Measurements from ENCODE around the gene ITPR1.

Gene ITPR1

DNA sequence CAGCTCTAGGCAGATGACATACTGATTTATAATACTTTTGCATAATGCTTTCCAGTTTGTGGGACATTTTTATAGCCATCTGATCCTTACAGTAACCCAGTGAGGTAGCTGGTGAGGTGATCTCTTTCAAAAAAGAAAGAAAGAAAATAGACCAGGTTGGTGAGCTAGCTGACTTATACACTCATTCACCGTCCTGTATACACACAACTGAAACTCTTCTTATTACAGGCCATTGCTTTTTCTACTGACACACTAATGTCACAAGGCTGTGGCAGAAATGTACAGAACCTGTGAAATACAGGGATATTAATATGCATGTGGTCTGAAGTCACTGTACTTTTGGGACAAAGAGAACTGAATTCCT is 335.9 kb downstream of the ITPR1 start:
- DNase-seq (ENCODE audit: low read depth): no peak

DNA sequence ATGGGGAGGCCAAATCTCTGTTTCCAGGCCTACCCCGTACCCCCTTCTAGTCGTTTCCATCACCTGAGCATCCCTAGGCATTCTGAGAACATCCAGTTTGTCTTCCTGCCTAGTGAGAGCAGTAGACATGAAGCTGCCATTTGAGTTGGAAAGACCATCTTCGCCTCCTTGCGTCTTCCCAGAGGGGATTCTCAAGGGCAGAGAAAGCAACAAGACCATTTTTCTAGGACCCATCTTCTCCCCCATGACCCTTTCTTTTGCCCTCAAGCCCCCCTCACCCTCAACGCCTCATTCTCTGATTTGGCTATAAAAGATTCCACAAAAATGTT is 337.4 kb downstream of the ITPR1 start:
- no peak for DNase-seq (ENCODE audit: low read depth)

DNA sequence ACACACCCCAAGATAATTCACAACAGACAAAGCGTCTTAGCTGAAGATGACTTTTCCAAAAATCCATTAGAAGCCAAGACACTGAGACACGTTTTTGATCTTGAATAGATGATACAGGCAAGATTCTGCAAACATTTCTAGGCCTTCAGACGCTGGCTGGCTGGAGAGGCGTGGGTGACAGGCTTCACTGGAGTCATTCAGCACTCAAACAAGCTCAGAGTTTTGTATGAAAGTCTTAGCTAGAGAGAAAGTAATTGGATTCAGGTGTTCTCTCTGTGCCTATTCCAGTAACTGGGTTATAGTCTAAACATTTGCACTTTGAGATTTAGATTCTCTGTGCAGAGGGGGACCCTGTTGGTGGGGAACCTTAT is 338.4 kb downstream of the ITPR1 start:
- no peak for DNase-seq (ENCODE audit: low read depth)

DNA sequence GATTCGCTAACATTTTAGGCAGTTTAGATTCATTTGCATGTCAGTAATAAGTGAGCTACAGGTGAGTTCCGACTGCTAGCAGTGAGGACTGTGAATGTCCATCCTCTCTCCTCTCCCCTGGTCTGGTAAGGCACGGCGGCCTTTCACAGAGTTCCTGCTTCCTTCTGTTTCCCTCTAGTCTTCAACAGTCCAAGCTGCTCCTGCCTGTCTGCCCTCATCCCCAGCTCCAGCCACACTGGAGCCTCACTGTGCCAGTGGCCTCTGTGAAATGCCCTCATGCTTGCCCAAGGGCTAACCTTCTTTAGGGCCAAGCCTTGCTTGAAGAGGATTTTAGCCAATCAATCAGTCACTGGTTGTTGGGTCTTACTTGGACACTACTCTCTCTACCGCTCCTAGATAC is 340.3 kb downstream of the ITPR1 start:
- no peak for DNase-seq (ENCODE audit: low read depth)

DNA sequence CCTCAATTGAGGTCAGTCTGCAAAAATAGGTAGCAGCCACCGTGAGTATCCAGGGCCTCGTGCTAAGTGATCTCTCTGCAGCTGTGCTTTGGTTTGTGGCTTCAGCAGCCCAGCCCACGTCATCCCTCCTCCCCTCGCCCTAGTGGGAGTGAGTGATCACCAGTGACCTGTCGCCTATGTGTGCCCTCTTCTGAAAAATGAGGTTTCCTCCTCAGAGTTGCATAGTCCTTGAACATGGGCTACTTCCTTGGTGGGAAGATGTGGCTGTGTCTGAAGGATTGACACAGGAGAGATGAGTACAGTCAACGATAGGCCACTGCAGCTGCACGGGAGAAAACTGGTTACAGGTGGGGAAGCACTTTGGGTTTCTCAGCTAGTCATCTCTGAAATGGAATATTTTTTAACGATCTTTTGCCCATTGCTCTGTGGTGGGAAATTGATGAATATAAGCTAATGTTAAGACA is 341.3 kb downstream of the ITPR1 start:
- no peak for DNase-seq (ENCODE audit: low read depth)

DNA sequence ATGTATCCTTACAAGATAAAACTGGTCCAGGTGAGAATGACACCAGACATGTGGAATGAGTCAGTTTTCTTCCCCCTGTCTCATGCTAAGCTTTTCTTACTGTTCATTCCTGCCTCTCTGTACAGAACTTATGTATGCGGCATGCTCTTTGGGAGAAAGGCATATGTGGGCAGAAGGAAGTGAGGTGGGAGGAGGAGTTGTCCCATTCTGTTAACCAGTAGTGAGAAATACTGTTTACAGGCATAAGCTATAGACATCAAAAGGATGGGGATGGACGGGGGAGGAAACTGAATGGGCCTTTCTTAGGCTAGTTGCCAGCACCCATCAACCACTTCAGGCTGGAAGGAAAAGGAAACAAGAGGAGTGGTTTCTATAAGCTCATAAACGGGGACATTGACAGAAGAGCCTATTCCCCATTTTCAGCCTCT is 342.5 kb downstream of the ITPR1 start:
- no peak for DNase-seq (ENCODE audit: low read depth)

DNA sequence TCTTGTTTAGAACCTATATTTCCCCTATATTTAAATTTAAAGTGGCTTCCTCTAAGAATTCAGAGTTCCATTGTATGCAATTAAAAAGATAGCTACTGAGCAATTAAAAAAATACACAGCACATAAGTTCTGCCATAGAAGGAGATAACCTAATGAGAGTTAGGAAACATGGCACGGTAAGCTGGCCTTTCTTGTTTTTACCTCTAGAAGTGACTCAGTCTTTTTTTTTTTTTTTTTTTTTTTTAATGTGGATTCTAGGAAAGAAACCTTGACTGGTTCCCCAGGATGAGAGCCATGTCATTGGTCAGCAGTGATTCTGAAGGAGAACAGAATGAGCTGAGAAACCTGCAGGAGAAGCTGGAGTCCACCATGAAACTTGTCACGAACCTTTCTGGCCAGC is 343.4 kb downstream of the ITPR1 start:
- no peak for DNase-seq (ENCODE audit: low read depth)

DNA sequence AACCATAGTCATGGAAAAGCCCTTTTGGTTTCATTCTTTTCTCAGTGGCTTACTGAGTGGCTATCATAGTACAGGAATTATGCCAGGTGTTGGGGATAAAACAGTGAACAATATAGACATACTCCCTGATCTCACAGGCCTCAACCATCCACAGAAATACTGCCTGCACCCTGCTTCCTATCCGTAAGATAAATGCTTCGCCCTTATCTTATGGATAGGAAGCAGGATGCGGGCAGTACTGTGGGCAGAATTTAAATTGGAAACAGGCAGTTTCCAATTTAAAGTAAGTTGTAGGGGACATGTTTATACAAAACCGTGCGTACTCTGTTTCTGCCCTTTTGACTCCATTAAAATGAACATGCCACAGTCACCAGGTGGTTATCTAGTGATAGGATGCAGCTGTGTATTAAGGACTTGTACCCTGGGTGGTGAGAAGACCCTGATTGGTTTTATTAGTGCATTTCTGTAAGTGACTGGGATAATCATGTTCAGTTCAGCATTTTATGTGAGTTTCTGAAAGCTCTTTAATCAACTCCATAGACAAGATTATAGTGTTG is 344.3 kb downstream of the ITPR1 start:
- DNase-seq (ENCODE audit: low read depth): no peak

DNA sequence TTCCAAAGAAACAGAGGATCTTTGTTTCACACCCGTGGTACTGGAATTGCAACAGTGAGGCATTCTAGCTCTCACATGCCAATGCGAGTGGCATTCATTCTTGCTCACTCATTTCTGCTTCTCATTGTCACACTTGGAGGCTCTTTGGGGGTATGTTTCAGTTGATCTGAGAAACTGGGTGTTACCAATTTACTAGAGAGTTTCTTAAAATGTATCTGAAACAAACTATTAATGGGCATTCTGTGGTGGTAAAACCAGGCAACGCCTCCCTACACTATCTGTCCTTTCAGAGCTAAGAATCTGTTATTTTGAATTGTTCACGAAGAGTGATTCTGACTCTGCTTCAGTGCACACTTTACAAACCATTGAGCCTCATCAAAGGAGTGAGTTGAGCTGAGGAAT is 345.5 kb downstream of the ITPR1 start:
- no peak for DNase-seq (ENCODE audit: low read depth)

DNA sequence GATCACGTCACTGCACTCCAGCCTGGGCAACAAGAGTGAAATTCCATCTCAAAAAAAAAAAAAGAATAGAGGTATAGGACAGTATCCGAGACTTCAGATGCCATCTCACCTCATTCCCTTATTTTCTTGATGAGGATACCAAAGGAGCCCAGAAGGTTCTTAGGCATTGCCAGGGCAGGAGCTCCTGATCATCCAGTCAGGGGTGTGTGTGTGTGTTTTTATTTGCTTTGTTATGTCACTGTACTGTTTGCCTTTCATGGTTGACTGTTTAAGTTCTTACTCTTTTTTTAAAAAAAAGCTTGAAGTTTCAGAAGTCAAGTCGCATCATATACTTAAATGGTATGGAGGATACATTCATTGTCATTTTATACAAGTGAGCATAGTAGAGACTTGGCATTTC is 346.1 kb downstream of the ITPR1 start:
- no peak for DNase-seq (ENCODE audit: low read depth)

DNA sequence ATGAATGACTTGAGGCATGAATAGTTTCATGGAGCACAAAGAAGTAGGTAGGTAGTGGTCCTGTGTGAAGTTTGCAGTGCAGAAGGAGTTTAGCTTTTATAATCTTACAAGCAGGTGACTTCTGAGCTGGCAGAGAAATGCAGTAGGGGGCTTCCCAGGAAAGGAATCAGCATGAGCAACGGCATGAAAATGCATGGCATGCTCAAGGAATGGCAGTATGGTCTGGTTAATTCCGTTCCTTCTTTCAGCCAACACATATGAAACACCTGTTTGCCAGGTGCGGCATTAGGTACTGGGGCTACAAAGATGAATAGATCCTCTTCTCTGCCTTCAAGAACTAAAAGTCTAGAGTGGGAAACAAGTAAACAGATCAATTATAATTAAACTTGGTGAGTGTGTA is 348.1 kb downstream of the ITPR1 start:
- DNase-seq (ENCODE audit: low read depth): no peak

DNA sequence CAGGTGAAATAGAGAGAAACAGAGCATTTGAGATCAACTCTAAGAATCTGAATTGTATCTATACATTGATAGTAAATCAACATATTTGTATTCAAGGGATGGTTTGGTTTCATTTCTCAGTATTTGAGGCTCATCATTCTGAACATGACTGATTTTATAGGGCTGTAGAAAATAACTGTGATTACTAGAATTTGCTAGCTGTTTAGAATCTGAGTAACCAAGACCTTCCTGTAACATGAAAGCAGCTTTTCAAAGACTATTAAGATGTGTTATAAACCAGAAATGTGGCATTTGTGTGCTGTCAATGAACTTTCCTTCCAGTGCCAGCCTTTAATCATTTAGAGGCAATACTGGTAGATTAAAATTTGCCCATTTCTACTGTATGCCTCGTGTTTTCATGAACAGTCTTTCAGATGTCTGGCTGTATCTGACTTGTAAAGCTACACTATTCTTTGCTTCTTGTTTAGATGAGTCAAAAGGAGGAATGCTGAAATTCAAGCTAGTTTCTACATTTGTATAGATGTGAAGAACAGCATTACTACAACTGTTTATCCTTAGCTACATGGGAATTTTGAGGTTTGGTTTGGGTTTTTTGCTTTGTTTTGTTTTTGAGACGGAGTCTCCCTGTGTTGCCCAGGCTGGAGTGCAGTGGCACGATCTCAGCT is 348.8 kb downstream of the ITPR1 start:
- peak; percentile 19 for DNase-seq (ENCODE audit: low read depth)

DNA sequence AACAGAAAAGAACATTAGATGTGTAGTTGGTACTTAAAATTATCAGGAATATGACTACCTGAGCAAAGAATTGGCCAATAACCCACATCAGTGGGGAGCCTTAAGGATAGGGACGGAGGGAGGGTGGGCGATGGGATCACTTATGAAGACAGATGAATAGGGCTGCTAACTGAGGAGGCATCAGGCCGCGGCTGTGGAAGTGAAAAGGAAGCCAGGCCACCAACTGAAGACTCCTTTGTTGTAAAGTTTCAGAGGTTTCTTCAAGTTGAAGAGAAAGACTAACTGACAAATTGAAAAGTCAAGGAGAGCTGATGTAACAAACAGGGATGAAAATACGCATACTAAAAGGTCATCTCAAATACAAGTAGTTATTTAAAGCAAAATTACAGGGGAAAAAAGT is 350.5 kb downstream of the ITPR1 start:
- no peak for DNase-seq (ENCODE audit: low read depth)

DNA sequence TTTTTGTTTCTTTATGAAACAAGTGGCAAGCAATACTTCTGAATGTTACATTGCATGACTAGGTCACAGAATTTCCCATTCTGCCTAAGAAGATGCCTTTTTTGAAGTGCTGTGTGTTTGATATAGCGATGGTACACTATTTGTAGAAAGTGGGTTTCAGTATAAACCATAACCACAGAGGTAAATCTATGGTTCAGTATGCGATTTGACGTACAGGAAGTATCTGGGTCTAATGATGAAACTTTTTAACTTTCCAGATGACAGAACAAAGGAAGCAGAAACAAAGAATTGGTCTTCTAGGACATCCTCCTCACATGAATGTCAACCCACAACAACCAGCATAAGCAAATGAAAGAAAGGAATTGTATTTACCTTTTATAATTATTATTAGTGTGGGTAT is 352.7 kb downstream of the ITPR1 start:
- DNase-seq (ENCODE audit: low read depth): no peak

DNA sequence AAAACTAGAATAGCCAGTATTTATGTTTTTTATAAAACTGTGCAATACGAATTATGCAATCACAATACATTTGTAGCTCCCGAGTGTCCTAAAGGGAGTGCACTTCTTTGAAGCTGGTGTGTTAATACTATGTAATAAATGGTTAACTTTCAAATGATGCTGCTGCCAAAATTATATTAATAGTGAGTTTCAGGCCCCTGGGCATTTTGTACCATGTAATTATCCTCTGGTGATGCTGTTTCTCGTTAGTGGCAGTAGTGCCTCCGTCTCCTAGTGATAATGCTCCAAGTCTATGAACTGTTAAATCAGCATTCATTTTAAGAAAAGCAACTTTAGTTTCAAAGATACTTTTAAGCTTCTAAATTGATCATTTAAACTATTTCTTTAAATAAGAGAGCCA is 353.4 kb downstream of the ITPR1 start:
- no peak for DNase-seq (ENCODE audit: low read depth)

DNA sequence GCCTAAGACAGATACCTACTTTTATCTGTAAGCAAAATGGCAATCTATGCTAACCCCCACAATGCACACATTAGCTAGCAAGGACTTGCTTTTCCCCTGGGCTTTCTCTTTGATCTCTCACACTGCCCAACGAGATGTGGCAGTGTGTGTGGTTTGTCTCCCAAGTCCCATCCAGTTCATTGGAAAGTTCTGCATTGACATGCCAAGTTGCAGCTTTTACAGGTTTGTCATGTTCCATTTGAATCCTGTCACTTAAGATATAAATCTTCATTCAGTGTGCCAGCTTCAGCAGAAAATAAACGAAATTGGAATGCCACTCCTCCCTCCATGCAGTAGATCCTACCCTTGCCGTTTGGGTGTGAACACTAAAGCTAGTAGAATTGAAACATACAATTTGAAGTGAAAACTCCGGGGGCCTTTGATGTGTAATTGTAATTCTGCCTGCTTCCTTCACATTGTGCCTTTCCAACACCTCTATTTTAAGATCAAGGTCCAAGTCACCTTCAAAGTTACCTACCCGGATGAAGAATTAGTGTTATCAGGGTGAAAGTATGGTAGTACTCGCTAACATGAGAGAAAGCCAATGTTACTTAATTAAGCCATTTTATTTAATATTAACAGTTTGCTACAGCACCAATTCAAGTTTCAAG is 355.2 kb downstream of the ITPR1 start:
- no peak for DNase-seq (ENCODE audit: low read depth)

DNA sequence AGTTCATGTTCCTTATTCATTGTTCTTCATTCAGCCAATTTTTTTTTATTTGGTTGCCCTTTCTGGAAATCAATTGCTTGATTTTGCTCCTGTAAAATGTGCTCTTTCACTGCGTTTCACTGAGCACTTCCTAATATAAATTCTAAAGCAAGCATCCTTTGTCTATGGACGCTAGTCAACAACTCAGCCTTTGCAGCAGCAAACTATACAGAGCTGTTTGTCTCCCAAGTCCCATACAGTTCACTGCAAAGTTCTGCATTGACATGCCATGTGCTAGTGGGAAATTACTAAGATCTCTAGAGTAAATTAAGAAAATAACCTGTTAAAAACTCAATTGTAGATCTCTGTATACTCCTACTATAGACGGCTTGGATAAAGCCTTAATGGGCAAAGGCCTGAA is 356.0 kb downstream of the ITPR1 start:
- DNase-seq (ENCODE audit: low read depth): no peak

DNA sequence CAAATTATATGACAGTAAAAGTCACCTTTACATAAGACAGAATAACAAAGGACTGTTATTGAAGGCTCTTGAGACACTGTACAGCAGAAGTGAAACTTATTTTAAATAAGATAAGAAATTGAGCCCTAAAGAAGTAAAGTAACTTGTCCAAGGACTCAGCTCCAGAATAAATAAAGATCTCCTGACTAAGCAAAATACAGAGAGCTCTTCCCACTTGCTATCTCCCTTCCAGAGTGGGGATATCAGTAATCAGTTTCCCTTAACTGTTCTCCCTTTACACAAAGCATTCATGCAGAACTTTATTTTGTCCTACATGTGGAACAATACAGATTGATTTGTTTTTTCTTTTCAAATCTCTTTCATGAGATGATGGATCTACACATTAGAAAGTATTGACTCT is 356.6 kb downstream of the ITPR1 start:
- no peak for DNase-seq (ENCODE audit: low read depth)

DNA sequence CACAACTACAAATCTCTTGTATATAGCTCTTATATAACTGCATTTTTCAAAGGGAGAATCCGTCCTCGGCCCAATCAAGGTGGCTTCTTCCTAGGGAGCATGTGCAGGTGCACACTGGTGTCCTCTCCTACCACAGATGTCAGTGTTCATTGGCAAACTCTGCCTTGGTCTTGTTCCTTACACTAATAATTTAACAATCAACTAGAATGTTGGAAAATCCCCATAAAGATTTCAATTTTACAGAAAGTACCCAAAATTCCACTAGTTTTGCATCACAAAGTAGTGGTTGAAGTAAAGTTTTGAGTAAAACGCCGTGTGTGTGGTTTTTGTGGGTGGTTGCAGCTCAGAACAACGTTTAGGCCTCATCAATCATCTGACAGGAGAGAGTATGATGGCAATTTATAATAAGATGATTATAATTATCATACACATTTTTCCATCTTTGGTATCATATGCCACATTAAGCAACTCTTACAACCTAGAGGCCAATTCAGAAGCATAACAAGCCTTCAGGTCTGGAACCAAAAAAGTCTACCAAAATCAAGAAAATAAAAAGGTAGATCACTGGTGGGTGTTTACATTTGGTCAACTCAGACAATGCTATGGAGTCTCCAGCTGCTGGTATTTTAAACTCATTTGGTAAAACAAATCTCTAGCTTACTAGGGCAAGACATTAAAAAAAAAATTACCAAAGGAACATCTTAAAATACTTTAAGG is 357.2 kb downstream of the ITPR1 start:
- no peak for DNase-seq (ENCODE audit: low read depth)

DNA sequence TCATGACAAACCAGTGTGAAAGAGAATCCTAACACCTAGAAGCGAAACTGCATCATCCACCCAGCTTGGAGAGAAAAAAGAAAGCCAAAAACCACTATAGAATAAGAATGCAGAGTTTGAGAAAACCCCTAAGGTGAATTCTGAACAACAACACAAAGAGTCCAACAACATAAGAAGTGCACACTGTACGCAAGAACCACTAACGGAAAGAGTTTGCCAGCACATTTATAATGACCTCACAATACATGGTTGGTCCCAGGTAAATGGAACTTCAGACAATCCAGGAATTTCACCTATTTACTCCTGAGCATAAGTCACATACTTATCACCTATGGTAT is 357.7 kb downstream of the ITPR1 start:
- DNase-seq (ENCODE audit: low read depth): no peak

DNA sequence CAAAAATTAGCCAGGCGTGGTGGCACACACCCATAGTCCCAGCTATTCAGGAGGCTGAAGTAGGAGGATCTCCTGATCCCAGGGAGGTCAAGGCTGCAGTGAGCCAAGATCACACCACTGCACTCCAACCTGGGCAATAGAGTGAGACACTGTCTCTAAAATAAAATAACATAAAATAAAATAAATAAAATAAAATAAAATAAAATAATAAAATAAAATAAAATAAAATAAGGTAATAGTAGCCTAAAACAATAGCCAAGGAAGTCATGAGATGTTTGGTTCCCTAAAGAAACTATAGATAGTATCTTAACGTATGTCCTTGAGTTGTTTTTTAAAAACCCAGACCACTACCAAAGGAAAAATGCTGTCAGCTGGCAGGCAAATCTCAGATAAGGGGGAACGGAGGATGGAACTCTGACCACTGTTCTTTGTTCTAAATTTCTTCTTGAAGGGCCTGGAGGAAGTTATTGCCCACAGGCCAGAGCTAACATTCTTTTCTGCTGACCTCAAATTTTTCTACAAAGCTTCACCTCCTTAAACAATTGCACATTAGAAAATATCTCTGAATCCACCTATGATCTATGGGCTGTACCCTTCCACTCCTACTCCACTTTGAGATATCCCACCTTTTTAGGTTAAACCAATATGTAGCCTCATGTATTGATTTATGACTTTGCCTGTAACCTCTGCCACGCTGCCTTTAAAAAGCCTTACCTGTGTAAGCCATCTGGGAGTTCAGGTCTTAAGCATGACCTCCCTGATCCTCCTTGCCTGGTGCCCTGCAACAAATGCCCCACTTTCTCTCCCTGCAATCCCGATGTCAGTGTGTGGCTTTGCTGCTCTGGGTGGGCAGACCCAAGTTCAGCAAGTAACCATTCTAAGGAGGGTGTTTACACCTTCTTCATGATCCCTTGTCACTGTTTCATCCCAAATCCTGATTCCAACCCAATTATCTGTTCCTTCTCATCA is 359.9 kb downstream of the ITPR1 start:
- DNase-seq (ENCODE audit: low read depth): no peak

DNA sequence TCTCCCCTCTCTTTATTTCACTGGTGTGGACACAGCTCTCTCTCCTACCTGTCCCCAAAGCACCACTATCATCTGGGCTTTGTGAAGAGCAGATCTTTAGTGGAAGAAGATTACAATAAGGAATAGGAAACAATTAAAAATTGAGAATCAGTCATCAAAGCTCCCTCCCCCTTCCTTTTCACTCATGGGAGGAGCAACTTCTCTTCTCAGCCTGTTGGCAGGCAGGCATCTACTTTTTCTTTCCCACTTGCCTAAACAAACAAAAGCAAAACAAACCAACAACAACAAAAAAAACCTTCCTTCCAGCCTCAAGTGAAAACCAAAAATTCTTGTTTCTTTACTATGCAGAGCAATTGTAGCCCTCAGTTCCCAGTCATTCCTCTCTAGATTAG is 360.6 kb downstream of the ITPR1 start:
- DNase-seq (ENCODE audit: low read depth): no peak

Data from ELR (cell line).